ENCODE results near the gene UACA. TPM values are rescaled to one million over a fixed set of nuclear protein-coding genes. Genes with fewer than 3 reads are reported as not detected.

The UACA gene
- total RNA-seq, 1 donor from 2014 or later: 100 TPM

GRCh38 chr15:70701891-70702568 lies 61.3 kb downstream of the UACA start:
- peaks cover 26 to 39% (median 29%) of the 10 kb centered on the region in 3 donors for H3K4me1 ChIP-seq (ENCODE audit: control insufficient read depth in 3 of 3, insufficient read depth in 3 of 3, low read length in 3 of 3)
- peak overlapping the region; percentile 65 for H3K27ac ChIP-seq (ENCODE audit: low read depth, low read length)

GRCh38 chr15:70701171-70701570 lies 62.2 kb downstream of the UACA start:
- Histone ChIP-seq H3K27ac (ENCODE audit: low read depth, low read length) (peak overlapping the region; percentile 65), H3K9ac (ENCODE audit: low read depth in 1 of 3, low read length in 3 of 3) (peak overlapping the region; percentile 60 to 75 (median 69)), H3K36me3 (ENCODE audit: control insufficient read depth in 3 of 3, insufficient read depth in 3 of 3, low read length in 3 of 3) (peaks cover 3 to 6% (median 4%) of the 10 kb centered on the region in 3 donors), H3K4me3 (ENCODE audit: low read length in 3 of 3) (peak overlapping the region; percentile 62 to 67 (median 64)), H3K27me3 (ENCODE audit: control insufficient read depth in 3 of 3, insufficient read depth in 3 of 3, low read length in 3 of 3) (no peaks in the 10 kb centered on the region), H3K9me3 (ENCODE audit: control insufficient read depth in 3 of 3, low read length in 3 of 3) (no peaks in the 10 kb centered on the region), H3K4me1 (ENCODE audit: control insufficient read depth in 3 of 3, insufficient read depth in 3 of 3, low read length in 3 of 3) (peaks cover 27 to 37% (median 35%) of the 10 kb centered on the region in 3 donors)

More at GRCh38 chr15:70701891-70702568, 61.3 kb downstream of the UACA start:
- Histone ChIP-seq H3K9ac (ENCODE audit: low read depth in 1 of 3, low read length in 3 of 3) (peak overlapping the region; percentile 60 to 75 (median 69)), H3K9me3 (ENCODE audit: control insufficient read depth in 3 of 3, low read length in 3 of 3) (no peaks in the 10 kb centered on the region), H3K36me3 (ENCODE audit: control insufficient read depth in 3 of 3, insufficient read depth in 3 of 3, low read length in 3 of 3) (peaks cover 0 to 3% (median 3%) of the 10 kb centered on the region in 3 donors), H3K27me3 (ENCODE audit: control insufficient read depth in 3 of 3, insufficient read depth in 3 of 3, low read length in 3 of 3) (no peaks in the 10 kb centered on the region), H3K4me3 (ENCODE audit: low read length in 3 of 3) (peak overlapping the region; percentile 62 to 67 (median 64))

GRCh38 chr15:70699890-70700289 lies 63.5 kb downstream of the UACA start:
- Histone ChIP-seq H3K9ac (ENCODE audit: low read depth in 1 of 3, low read length in 3 of 3) (peak overlapping the region; percentile 51 to 60 (median 52)), H3K9me3 (ENCODE audit: control insufficient read depth in 3 of 3, low read length in 3 of 3) (no peaks in the 10 kb centered on the region), H3K4me1 (ENCODE audit: control insufficient read depth in 3 of 3, insufficient read depth in 3 of 3, low read length in 3 of 3) (peaks cover 32 to 38% (median 37%) of the 10 kb centered on the region in 3 donors), H3K36me3 (ENCODE audit: control insufficient read depth in 3 of 3, insufficient read depth in 3 of 3, low read length in 3 of 3) (peaks cover 3 to 6% (median 4%) of the 10 kb centered on the region in 3 donors), H3K27ac (ENCODE audit: low read depth, low read length) (peak overlapping the region; percentile 34), H3K4me3 (ENCODE audit: low read length in 3 of 3) (peak overlapping the region; percentile 1 to 67 (median 28)), H3K27me3 (ENCODE audit: control insufficient read depth in 3 of 3, insufficient read depth in 3 of 3, low read length in 3 of 3) (no peaks in the 10 kb centered on the region)

DNA sequence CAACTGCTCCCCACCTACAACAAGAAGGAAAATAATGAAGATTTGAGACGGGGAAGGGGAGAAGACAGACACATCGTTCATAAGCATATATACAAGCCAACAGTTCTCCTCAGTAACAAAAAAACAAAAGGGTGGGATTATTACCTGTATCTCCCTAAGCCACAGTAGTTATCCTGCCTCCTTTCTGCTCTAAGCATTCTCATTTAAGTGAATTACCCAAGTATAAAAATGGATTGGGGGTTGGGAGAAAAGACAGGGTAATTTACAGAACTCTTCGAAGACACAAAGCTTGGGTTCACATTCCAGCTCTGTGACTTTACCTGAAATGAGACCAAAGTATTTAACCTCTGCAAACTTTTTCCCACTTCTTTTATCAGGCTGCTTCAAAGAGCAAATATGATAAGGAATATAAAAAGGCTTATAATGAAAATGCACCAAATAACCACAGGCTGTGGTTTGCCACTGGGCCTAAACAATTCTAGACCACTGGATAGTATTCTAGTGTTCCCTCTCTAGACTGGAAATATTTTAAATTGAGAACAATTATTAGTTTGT lies 64.4 kb downstream of the UACA start:
- no peaks in the 10 kb centered on the region for H3K9me3 ChIP-seq (ENCODE audit: control insufficient read depth in 3 of 3, low read length in 3 of 3)
- H3K36me3 ChIP-seq (ENCODE audit: control insufficient read depth in 3 of 3, insufficient read depth in 3 of 3, low read length in 3 of 3): peaks cover 3 to 9% (median 8%) of the 10 kb centered on the region in 3 donors
- peak overlapping the region in 2 of 3 donors; percentile 52 to 60 for H3K9ac ChIP-seq (ENCODE audit: low read depth in 1 of 3, low read length in 3 of 3)
- peak overlapping the region; percentile 34 for H3K27ac ChIP-seq (ENCODE audit: low read depth, low read length)
- no peaks in the 10 kb centered on the region for H3K27me3 ChIP-seq (ENCODE audit: control insufficient read depth in 3 of 3, insufficient read depth in 3 of 3, low read length in 3 of 3)
- H3K4me1 ChIP-seq (ENCODE audit: control insufficient read depth in 3 of 3, insufficient read depth in 3 of 3, low read length in 3 of 3): peaks cover 32 to 37% (median 32%) of the 10 kb centered on the region in 3 donors
- peak overlapping the region in 2 of 3 donors; percentile 1 to 67 for H3K4me3 ChIP-seq (ENCODE audit: low read length in 3 of 3)

DNA sequence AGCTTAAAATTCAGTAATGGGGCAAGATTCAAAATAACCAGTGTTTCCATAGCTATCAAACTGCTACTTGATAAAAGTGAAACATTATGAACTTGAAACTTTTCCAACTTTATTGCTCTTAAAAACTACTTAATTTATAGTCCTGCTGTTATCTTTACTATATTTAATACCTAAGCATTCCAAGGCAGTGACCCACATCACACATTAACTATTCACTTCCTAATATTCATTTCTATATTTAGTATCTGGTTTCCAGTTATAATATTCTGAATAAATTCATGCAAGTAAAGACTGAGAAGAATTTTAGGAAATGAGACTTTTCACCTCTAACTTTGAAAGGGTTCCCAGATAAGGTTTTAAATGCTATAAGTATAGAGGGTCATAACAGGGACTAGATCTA lies 64.9 kb downstream of the UACA start:
- peaks cover 3 to 9% (median 8%) of the 10 kb centered on the region in 3 donors for H3K36me3 ChIP-seq (ENCODE audit: control insufficient read depth in 3 of 3, insufficient read depth in 3 of 3, low read length in 3 of 3)
- peak overlapping the region; percentile 34 for H3K27ac ChIP-seq (ENCODE audit: low read depth, low read length)
- H3K27me3 ChIP-seq (ENCODE audit: control insufficient read depth in 3 of 3, insufficient read depth in 3 of 3, low read length in 3 of 3): no peaks in the 10 kb centered on the region
- H3K9me3 ChIP-seq (ENCODE audit: control insufficient read depth in 3 of 3, low read length in 3 of 3): no peaks in the 10 kb centered on the region
- H3K4me1 ChIP-seq (ENCODE audit: control insufficient read depth in 3 of 3, insufficient read depth in 3 of 3, low read length in 3 of 3): peaks cover 27 to 33% (median 28%) of the 10 kb centered on the region in 3 donors
- peak overlapping the region in 2 of 3 donors; percentile 1 to 67 for H3K4me3 ChIP-seq (ENCODE audit: low read length in 3 of 3)
- H3K9ac ChIP-seq (ENCODE audit: low read depth in 1 of 3, low read length in 3 of 3): peak overlapping the region in 2 of 3 donors; percentile 17 to 41

GRCh38 chr15:70690491-70691276 lies 72.7 kb downstream of the UACA start:
- Histone ChIP-seq H3K27ac (ENCODE audit: low read depth, low read length) (no peak overlapping the region), H3K4me3 (ENCODE audit: low read length in 3 of 3) (no peak overlapping the region), H3K9me3 (ENCODE audit: control insufficient read depth in 3 of 3, low read length in 3 of 3) (no peaks in the 10 kb centered on the region), H3K9ac (ENCODE audit: low read depth in 1 of 3, low read length in 3 of 3) (no peak overlapping the region), H3K27me3 (ENCODE audit: control insufficient read depth in 3 of 3, insufficient read depth in 3 of 3, low read length in 3 of 3) (no peaks in the 10 kb centered on the region), H3K4me1 (ENCODE audit: control insufficient read depth in 3 of 3, insufficient read depth in 3 of 3, low read length in 3 of 3) (peaks cover 5 to 11% (median 6%) of the 10 kb centered on the region in 3 donors), H3K36me3 (ENCODE audit: control insufficient read depth in 3 of 3, insufficient read depth in 3 of 3, low read length in 3 of 3) (peaks cover 6 to 17% (median 13%) of the 10 kb centered on the region in 3 donors)

DNA sequence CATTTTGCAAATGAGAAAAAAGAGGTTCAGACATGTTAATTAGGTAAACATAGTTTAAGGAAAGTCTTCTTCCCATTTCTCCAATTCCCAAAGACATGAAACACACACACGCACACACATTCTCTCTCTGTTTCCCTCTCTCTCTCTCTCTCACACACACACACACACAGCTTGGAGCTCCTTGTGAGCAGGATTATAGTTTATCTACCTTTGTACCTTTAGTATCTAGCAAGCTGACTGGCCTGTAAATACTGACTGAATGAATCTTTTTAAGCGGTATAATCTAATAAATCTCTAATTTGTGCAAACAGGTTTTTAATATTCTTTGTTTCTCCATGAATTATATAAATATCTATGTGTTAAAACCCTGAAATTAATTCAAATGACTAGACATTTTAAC lies 73.3 kb downstream of the UACA start:
- Histone ChIP-seq H3K36me3 (ENCODE audit: control insufficient read depth in 3 of 3, insufficient read depth in 3 of 3, low read length in 3 of 3) (peaks cover 6 to 17% (median 13%) of the 10 kb centered on the region in 3 donors), H3K4me3 (ENCODE audit: low read length in 3 of 3) (no peak overlapping the region), H3K9me3 (ENCODE audit: control insufficient read depth in 3 of 3, low read length in 3 of 3) (no peaks in the 10 kb centered on the region), H3K9ac (ENCODE audit: low read depth in 1 of 3, low read length in 3 of 3) (no peak overlapping the region), H3K27ac (ENCODE audit: low read depth, low read length) (no peak overlapping the region), H3K4me1 (ENCODE audit: control insufficient read depth in 3 of 3, insufficient read depth in 3 of 3, low read length in 3 of 3) (peaks cover 5 to 8% (median 6%) of the 10 kb centered on the region in 3 donors), H3K27me3 (ENCODE audit: control insufficient read depth in 3 of 3, insufficient read depth in 3 of 3, low read length in 3 of 3) (no peaks in the 10 kb centered on the region)

GRCh38 chr15:70687482-70687881 lies 75.9 kb downstream of the UACA start:
- no peak overlapping the region for H3K27ac ChIP-seq (ENCODE audit: low read depth, low read length)
- H3K9ac ChIP-seq (ENCODE audit: low read depth in 1 of 3, low read length in 3 of 3): no peak overlapping the region
- H3K4me1 ChIP-seq (ENCODE audit: control insufficient read depth in 3 of 3, insufficient read depth in 3 of 3, low read length in 3 of 3): peaks cover 5 to 8% (median 6%) of the 10 kb centered on the region in 3 donors
- no peaks in the 10 kb centered on the region for H3K27me3 ChIP-seq (ENCODE audit: control insufficient read depth in 3 of 3, insufficient read depth in 3 of 3, low read length in 3 of 3)
- H3K4me3 ChIP-seq (ENCODE audit: low read length in 3 of 3): no peak overlapping the region
- peaks cover 4 to 23% (median 10%) of the 10 kb centered on the region in 3 donors for H3K36me3 ChIP-seq (ENCODE audit: control insufficient read depth in 3 of 3, insufficient read depth in 3 of 3, low read length in 3 of 3)
- no peaks in the 10 kb centered on the region for H3K9me3 ChIP-seq (ENCODE audit: control insufficient read depth in 3 of 3, low read length in 3 of 3)

- Histone ChIP-seq H3K27ac (ENCODE audit: low read depth, low read length) (no peak overlapping the region), H3K27me3 (ENCODE audit: control insufficient read depth in 3 of 3, insufficient read depth in 3 of 3, low read length in 3 of 3) (no peaks in the 10 kb centered on the region), H3K4me3 (ENCODE audit: low read length in 3 of 3) (no peak overlapping the region), H3K9ac (ENCODE audit: low read depth in 1 of 3, low read length in 3 of 3) (no peak overlapping the region), H3K36me3 (ENCODE audit: control insufficient read depth in 3 of 3, insufficient read depth in 3 of 3, low read length in 3 of 3) (peaks cover 7 to 28% (median 27%) of the 10 kb centered on the region in 3 donors), H3K4me1 (ENCODE audit: control insufficient read depth in 3 of 3, insufficient read depth in 3 of 3, low read length in 3 of 3) (peaks cover 4 to 5% (median 5%) of the 10 kb centered on the region in 3 donors), H3K9me3 (ENCODE audit: control insufficient read depth in 3 of 3, low read length in 3 of 3) (no peaks in the 10 kb centered on the region)
Measured at GRCh38 chr15:70680817-70681216, 82.5 kb downstream of the UACA start.
